ENCODE results near the gene ARHGDIA.

GRCh38 chr17:81865358-81865732 lies 5.8 kb downstream of the ARHGDIA start:
- TF ChIP-seq EZH2 (IDR thresholded peaks at IDR 0.05; ENCODE audit: low read depth, low read length, severe bottlenecking) (no peak), NRF1 (IDR thresholded peaks at IDR 0.05; ENCODE audit: low read depth, low read length) (no peak), POLR2AphosphoS5 (IDR thresholded peaks at IDR 0.05; ENCODE audit: low read depth, low read length) (no peak), POLR2A (IDR thresholded peaks at IDR 0.05; ENCODE audit: control extremely low read depth in 1 of 2, low read depth in 2 of 2, low read length in 2 of 2) (no peak), YY1 (IDR thresholded peaks at IDR 0.05; ENCODE audit: low read depth, low read length) (no peak), RAD21 (IDR thresholded peaks at IDR 0.05 in 1 of 2, conservative IDR thresholded peaks at IDR 0.05 in 1 of 2; ENCODE audit: low read depth in 2 of 2, low read length in 2 of 2) (no peak), CHD2 (IDR thresholded peaks at IDR 0.05; ENCODE audit: low read length) (no peak)
- TF ChIP-seq, protein P1, sequence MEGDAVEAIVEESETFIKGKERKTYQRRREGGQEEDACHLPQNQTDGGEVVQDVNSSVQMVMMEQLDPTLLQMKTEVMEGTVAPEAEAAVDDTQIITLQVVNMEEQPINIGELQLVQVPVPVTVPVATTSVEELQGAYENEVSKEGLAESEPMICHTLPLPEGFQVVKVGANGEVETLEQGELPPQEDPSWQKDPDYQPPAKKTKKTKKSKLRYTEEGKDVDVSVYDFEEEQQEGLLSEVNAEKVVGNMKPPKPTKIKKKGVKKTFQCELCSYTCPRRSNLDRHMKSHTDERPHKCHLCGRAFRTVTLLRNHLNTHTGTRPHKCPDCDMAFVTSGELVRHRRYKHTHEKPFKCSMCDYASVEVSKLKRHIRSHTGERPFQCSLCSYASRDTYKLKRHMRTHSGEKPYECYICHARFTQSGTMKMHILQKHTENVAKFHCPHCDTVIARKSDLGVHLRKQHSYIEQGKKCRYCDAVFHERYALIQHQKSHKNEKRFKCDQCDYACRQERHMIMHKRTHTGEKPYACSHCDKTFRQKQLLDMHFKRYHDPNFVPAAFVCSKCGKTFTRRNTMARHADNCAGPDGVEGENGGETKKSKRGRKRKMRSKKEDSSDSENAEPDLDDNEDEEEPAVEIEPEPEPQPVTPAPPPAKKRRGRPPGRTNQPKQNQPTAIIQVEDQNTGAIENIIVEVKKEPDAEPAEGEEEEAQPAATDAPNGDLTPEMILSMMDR (IDR thresholded peaks at IDR 0.05; ENCODE audit: control extremely low read depth in 1 of 3, insufficient read depth in 1 of 3, low read depth in 1 of 3, low read length in 3 of 3): no peak
